Measurements from ENCODE around the gene SEMA3B. TPM values are rescaled to one million over a fixed set of nuclear protein-coding genes. Genes with fewer than 3 reads are reported as not detected.
A peak's percentile ranks its signal among the peaks of the same experiment; 100 is the strongest.

The SEMA3B gene
- total RNA-seq, 2 experiments from 2014 or later = 0.28 to 0.82 TPM

DNA sequence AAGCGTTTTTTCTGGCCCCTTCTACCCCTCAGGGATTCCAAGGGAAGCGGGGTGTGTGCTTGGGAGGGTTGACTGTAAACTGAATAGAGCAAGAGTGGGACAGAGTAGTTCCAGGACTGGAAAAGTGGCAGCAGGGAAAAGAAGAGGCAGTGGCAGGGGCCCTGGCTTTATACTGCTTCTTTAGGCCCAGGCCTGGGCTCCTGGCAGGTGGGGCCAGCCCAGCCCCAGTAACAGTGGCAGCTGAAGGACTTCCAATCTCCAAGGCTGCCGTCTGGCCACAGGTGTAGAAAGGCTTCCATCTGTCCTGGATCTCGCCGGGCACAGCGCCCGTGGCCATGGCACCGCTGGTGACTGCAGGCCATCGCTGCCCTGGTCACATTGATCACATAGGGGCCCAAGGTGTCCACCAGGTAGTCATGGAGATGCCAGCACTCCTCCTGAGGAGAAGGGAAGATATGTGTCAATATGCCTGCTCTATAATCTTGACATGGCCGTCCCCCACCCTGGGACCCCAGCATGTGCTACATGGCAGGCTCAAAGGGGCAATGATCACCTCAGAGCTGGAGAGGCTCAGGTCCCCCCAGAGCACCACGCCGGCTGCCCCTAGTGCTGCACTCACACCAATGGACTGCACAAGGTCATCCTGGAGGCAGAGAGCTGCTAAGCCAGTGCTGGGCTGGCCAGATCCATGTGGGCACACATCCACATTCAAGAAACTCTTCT lies 24.3 kb downstream of the SEMA3B start:
- peak overlapping the region; percentile 65 for H2AFZ ChIP-seq (ENCODE audit: low read length)
- peak overlapping the region; percentile 89 for H3K4me3 ChIP-seq (ENCODE audit: low read depth, low read length, poor library complexity, severe bottlenecking)
- H3K36me3 ChIP-seq (ENCODE audit: insufficient read depth, low read length) = peaks cover 25% of the 10 kb centered on the region
- H3K9me3 ChIP-seq (ENCODE audit: low read length) = no peaks in the 10 kb centered on the region
- intact Hi-C loops (cut with micrococcal nuclease; ENCODE audit: unreplicated experiment) = no loop called here
- no peaks in the 10 kb centered on the region for H3K9me2 ChIP-seq (ENCODE audit: insufficient read depth, low read length)
- ChIA-PET POLR2A (interaction anchor here (0.6 to 2.1 kb wide), 2 partner anchors 44 to 1096 kb away, joined by 3 to 10 read pairs; no protein-coding TSS in a partner anchor), CTCF (ENCODE audit: unreplicated experiment) (interaction anchor here (2.0 kb wide), 1 partner anchor 31 kb away, joined by 5 read pairs; no protein-coding TSS in a partner anchor)
- H3K4me1 ChIP-seq (ENCODE audit: insufficient read depth, low read length, poor library complexity, severe bottlenecking) = peaks cover 12% of the 10 kb centered on the region
- no peaks in the 10 kb centered on the region for H4K20me1 ChIP-seq (ENCODE audit: insufficient read depth, low read length)
- H3K79me2 ChIP-seq (ENCODE audit: insufficient read depth, low read depth, low read length) = peaks cover 20% of the 10 kb centered on the region
- peak overlapping the region; percentile 32 for H3K27ac ChIP-seq (ENCODE audit: low read depth, low read length, poor library complexity, severe bottlenecking)
- peak overlapping the region; percentile 82 for H3K4me2 ChIP-seq (ENCODE audit: low read length)
- no TSS peak for BruUV-seq (replicated peaks)
- no peak for DNase-seq (ENCODE audit: low spot score)
- TF ChIP-seq CTCF (conservative IDR thresholded peaks at IDR 0.05; ENCODE audit: low read length) (no peak), EZH2phosphoT487 (IDR thresholded peaks at IDR 0.05; ENCODE audit: borderline replicate concordance, low read depth, low read length) (no peak)

GRCh38 chr3:50294089-50294488 lies 25.1 kb downstream of the SEMA3B start:
- CTCF ChIA-PET (ENCODE audit: unreplicated experiment) = no interaction called here
- DNase-seq (ENCODE audit: low spot score) = no peak
- Histone ChIP-seq H3K9me2 (ENCODE audit: insufficient read depth, low read length) (no peaks in the 10 kb centered on the region), H3K36me3 (ENCODE audit: insufficient read depth, low read length) (peaks cover 16% of the 10 kb centered on the region), H3K4me2 (ENCODE audit: low read length) (no peak overlapping the region), H2AFZ (ENCODE audit: low read length) (no peak overlapping the region), H3K9me3 (ENCODE audit: low read length) (no peaks in the 10 kb centered on the region), H3K4me1 (ENCODE audit: insufficient read depth, low read length, poor library complexity, severe bottlenecking) (peaks cover 15% of the 10 kb centered on the region), H3K79me2 (ENCODE audit: insufficient read depth, low read depth, low read length) (peaks cover 20% of the 10 kb centered on the region), H3K4me3 (ENCODE audit: low read depth, low read length, poor library complexity, severe bottlenecking) (no peak overlapping the region), H3K27ac (ENCODE audit: low read depth, low read length, poor library complexity, severe bottlenecking) (no peak overlapping the region), H4K20me1 (ENCODE audit: insufficient read depth, low read length) (no peaks in the 10 kb centered on the region)
- no TSS peak for BruUV-seq (replicated peaks)
- POLR2A ChIA-PET = no interaction called here
- TF ChIP-seq CTCF (conservative IDR thresholded peaks at IDR 0.05; ENCODE audit: low read length) = no peak
- no peak for TF ChIP-seq EZH2phosphoT487 (IDR thresholded peaks at IDR 0.05; ENCODE audit: borderline replicate concordance, low read depth, low read length)
- intact Hi-C loops (cut with micrococcal nuclease; ENCODE audit: unreplicated experiment) = no loop called here
